ENCODE measurements around the gene RANBP10. TPM values are rescaled to one million over a fixed set of nuclear protein-coding genes. Genes with fewer than 3 reads are reported as not detected.
A peak's percentile ranks its signal among the peaks of the same experiment; 100 is the strongest.

RANBP10 gene
- total and polyA plus RNA-seq, 10 of the 15 experiments (the other 5 are each of a cell fraction or from before 2014, with no cell fraction given): 1.2 to 20.4 (median 10.8) TPM

- no peak for TF ChIP-seq TCF7 (IDR thresholded peaks at IDR 0.05; ENCODE audit: borderline replicate concordance)
- TF ChIP-seq ZSCAN29 (IDR thresholded peaks at IDR 0.05): no peak
- peak; percentile 22 for TF ChIP-seq MYC (IDR thresholded peaks at IDR 0.05; ENCODE audit: insufficient read depth, insufficient read length, insufficient replicate concordance, low read length, severe bottlenecking)
- TF ChIP-seq BCLAF1 (IDR thresholded peaks at IDR 0.05): no peak
- TF ChIP-seq SREBF2 (IDR thresholded peaks at IDR 0.05; ENCODE audit: low read length): no peak
- TF ChIP-seq MLLT1 (IDR thresholded peaks at IDR 0.05): peak; percentile 99
- no peak for TF ChIP-seq EZH2 (IDR thresholded peaks at IDR 0.05; ENCODE audit: borderline replicate concordance, control insufficient read depth, low read depth, low read length)
- no peak for TF ChIP-seq SUPT20H (IDR thresholded peaks at IDR 0.05; ENCODE audit: borderline replicate concordance, control insufficient read depth, low read depth, low read length)
- TF ChIP-seq ZNF217 (IDR thresholded peaks at IDR 0.05): no peak
- TF ChIP-seq MTA3 (IDR thresholded peaks at IDR 0.05; ENCODE audit: borderline replicate concordance, low read length): no peak
- no peak for TF ChIP-seq CHD1 (IDR thresholded peaks at IDR 0.05; ENCODE audit: low read depth, low read length)
- no peak for TF ChIP-seq SP1 (IDR thresholded peaks at IDR 0.05; ENCODE audit: low read depth, low read length)
- no peak for TF ChIP-seq BRCA1 (IDR thresholded peaks at IDR 0.05; ENCODE audit: low read depth, low read length)
- no peak; the same call in 1 of the 2 replicates for TF ChIP-seq DPF2 (IDR thresholded peaks at IDR 0.05)
- no peak for TF ChIP-seq FOXK2 (IDR thresholded peaks at IDR 0.05)
- TF ChIP-seq BMI1 (IDR thresholded peaks at IDR 0.05; ENCODE audit: borderline replicate concordance): no peak
- no peak for TF ChIP-seq CEBPZ (IDR thresholded peaks at IDR 0.05; ENCODE audit: low read depth, low read length)
- TF ChIP-seq HDAC6 (IDR thresholded peaks at IDR 0.05; ENCODE audit: unreplicated experiment): no peak
- TF ChIP-seq SMC3 (IDR thresholded peaks at IDR 0.05; ENCODE audit: borderline replicate concordance, low read length): no peak
- TF ChIP-seq E2F8 (IDR thresholded peaks at IDR 0.05; ENCODE audit: low read depth, partially characterized antibody): no peak
These were observed 87.1 kb downstream of the RANBP10 start, which contains the start of gene GFOD2 (continued) for GRCh38 chr16:67719048-67719777.
